Ovary (tissue), 9 donors: ENCODE data around the gene SFI1. TPM values are rescaled to one million over a fixed set of nuclear protein-coding genes. Genes with fewer than 3 reads are reported as not detected.

Experiments used
- DNase-seq, 5 donors: peaks; one replicate each; pipeline ENCODE4 v3.0.0-alpha.2; 2019 to 2020
- H3K27ac ChIP-seq, 2 donors: fragments of 200-600 bp; one replicate each; pipeline versions ENCODE4 v1.5.1 to v1.8.0; 2019 to 2022
- H3K27me3 ChIP-seq: fragments of 200-600 bp; one replicate; pipeline ENCODE4 v1.8.0; 2022
- H3K36me3 ChIP-seq: fragments of 200-600 bp; sonication (generic); one replicate; pipeline ENCODE4 v1.5.1; 2019
- H3K4me1 ChIP-seq: one replicate; pipeline ENCODE4 v1.8.1; 2013; ENCODE audit warnings: mild to moderate bottlenecking, moderate library complexity; ENCODE audit not compliant: insufficient read depth
- H3K4me3 ChIP-seq: fragments of 200-600 bp; sonication (generic); one replicate; pipeline ENCODE4 v1.5.1; 2017
- H3K9me3 ChIP-seq, 2 donors: fragments of 200-600 bp in 1 of 2; sonication (generic) in 1 of 2; one replicate each; pipeline versions ENCODE4 v1.5.1 to v1.8.1; 2013 to 2019; ENCODE audit warnings: mild to moderate bottlenecking in 1 of 2, moderate library complexity in 1 of 2
- EP300 ChIP-seq: sonication (generic); formaldehyde crosslinking; IDR thresholded peaks from one replicate; pipeline ENCODE4 v1.6.1; 2017; ENCODE audit warnings: antibody characterized with exemption
- POLR2A ChIP-seq: fragments of 450-650 bp; IDR thresholded peaks from one replicate; pipeline ENCODE4 v1.6.1; 2017; ENCODE audit warnings: antibody characterized with exemption, mild to moderate bottlenecking, moderate library complexity
- WGBS, 3 donors: extraction: QIAGEN DNeasy Blood & Tissue Kit in 1 of 3; methylation state at CpG; one replicate each; pipeline versions ENCODE4 v1.1.5 to v1.1.7; 2013 to 2017; 5-methylcytosine and 5-hydroxymethylcytosine counted together
- intact Hi-C, 4 donors: fragments of 100-400 bp; cut with DNase I; formaldehyde crosslinking; loops; one replicate each; pipeline versions ENCODE4 v1.11.0 to v1.15.1; 2022 to 2023
- polyA plus RNA-seq, 2 donors: library from polyadenylated mRNA; stranded (reverse); fragments of 200-250 nt in 1 of 2; fragments of 350-450 nt in 1 of 2; fragmentation: Illumina TruSeq in 1 of 2; extraction: RNeasy Lipid Tissue Mini Kit (QIAGEN cat#74804) in 1 of 2; gene quantifications; one replicate each; pipeline ENCODE4 v1.2.3, GENCODE V29; 2013 to 2014
- total RNA-seq, 7 donors: library from RNA; depleted of rRNA in 2 of 7; stranded (reverse); fragments of >200 nt in 2 of 7; fragmentation: NEBNext Ultra II Directional in 3 of 7; extraction: Animal tissue kit (Norgen Biotek cat#: 25700) in 3 of 7; gene quantifications; one replicate each; pipeline versions ENCODE4 v1.1.0 to v1.2.4, GENCODE V29; 2016 to 2023
- TF ChIP-seq, protein P1 (sequence below), 3 donors: fragments of 450-650 bp in 2 of 3; fragments of 200-600 bp in 1 of 3; IDR thresholded peaks; one replicate each; pipeline versions ENCODE4 v1.5.1 to v1.8.0; 2016 to 2022; ENCODE audit warnings: antibody characterized with exemption in 3 of 3, mild to moderate bottlenecking in 1 of 3
- donor health status: DM: no; HTN: no; CAD: no; lungs with moderate emphysema.
- donor health status: DM: no; HTN: no; CAD: no.
- donor health status: Bipolar disorder and iron deficiency.
- donor health status: DM: yes; HTN: yes; CAD: no.
- donor health status: DM: no; HTN: no; CAD: no.
- donor health status: DM: yes; HTN: yes; CAD: no.

SFI1 gene
- total and polyA plus RNA-seq, 9 donors = 10.8 to 33.9 (median 25.2) TPM

GRCh38 chr22:31623592-31624304 lies 127.4 kb downstream of the SFI1 start:
- intact Hi-C loops = no loop called here
- H3K27ac ChIP-seq = peak overlapping the region in 1 of 2 donors; percentile 3
- H3K36me3 ChIP-seq = no peaks in the 10 kb centered on the region
- TF ChIP-seq EP300 (no peak), POLR2A (no peak)
- TF ChIP-seq, protein P1, sequence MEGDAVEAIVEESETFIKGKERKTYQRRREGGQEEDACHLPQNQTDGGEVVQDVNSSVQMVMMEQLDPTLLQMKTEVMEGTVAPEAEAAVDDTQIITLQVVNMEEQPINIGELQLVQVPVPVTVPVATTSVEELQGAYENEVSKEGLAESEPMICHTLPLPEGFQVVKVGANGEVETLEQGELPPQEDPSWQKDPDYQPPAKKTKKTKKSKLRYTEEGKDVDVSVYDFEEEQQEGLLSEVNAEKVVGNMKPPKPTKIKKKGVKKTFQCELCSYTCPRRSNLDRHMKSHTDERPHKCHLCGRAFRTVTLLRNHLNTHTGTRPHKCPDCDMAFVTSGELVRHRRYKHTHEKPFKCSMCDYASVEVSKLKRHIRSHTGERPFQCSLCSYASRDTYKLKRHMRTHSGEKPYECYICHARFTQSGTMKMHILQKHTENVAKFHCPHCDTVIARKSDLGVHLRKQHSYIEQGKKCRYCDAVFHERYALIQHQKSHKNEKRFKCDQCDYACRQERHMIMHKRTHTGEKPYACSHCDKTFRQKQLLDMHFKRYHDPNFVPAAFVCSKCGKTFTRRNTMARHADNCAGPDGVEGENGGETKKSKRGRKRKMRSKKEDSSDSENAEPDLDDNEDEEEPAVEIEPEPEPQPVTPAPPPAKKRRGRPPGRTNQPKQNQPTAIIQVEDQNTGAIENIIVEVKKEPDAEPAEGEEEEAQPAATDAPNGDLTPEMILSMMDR (IDR thresholded peaks at IDR 0.05) = no peak
- H3K27me3 ChIP-seq = no peaks in the 10 kb centered on the region
- no peaks in the 10 kb centered on the region for H3K9me3 ChIP-seq
- WGBS, 3 donors = 88 to 94% (median 90%) methylated on average over 18 of the region's 18 CpGs
- peak in 1 of 5 donors; percentile 37 for DNase-seq
- no peak overlapping the region for H3K4me3 ChIP-seq
- H3K4me1 ChIP-seq = peaks cover 24% of the 10 kb centered on the region

- H3K27me3 ChIP-seq = no peaks in the 10 kb centered on the region
- no peaks in the 10 kb centered on the region for H3K36me3 ChIP-seq
- H3K9me3 ChIP-seq = no peaks in the 10 kb centered on the region
- WGBS, 3 donors = 74 to 89% (median 87%) methylated on average over 6 to 7 of the region's 7 CpGs
- H3K4me3 ChIP-seq = peak overlapping the region; percentile 11
- peaks cover 35% of the 10 kb centered on the region for H3K4me1 ChIP-seq
- H3K27ac ChIP-seq = peak overlapping the region in 1 of 2 donors; percentile 66
- intact Hi-C loops = loop anchor here in 1 of 4 donors (5.0 kb wide), 1 partner anchor 63 kb away; no protein-coding TSS in a partner anchor
- TF ChIP-seq EP300 = no peak
- TF ChIP-seq, protein P1 (IDR thresholded peaks at IDR 0.05) = no peak
- DNase-seq = no peak
Observed at GRCh38 chr22:31625257-31625640, 128.9 kb downstream of the SFI1 start.

DNA sequence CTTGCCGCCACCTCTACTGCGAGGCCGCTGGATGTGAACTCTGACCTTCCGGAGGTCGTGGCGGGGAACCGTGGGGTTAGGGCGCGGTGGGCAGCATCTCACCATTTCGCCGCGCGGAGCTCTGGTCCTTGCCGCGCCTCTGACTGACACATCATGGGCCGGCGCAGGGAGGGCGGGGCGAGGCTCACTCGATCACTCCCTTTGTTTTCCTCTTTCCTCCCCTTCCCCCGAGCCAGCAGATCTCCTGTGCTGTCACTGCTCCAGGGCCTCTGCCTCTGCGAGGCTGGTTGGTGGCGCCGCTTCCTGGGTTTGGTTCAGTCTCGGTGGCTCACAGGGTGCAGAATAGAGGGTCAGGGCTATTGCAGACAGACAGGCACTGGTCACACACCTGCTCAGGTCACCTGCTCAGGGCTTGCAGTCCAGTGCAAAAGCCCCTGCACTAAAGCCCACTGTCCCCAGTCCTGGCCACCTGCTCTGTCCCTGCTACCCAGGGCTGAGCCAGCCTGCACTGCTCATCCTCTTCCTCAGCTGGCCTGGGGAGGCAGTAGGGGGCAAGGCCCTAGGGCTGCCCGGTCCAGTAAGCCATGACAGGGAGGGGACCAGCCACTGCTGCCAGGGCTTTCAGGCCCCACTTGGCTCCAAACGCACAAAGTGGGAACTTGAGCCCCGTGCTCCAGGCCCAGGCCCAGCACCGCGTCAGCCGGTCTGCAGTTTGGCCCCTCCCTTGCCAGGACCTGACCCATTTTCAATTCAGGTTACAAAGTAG lies 129.5 kb downstream of the SFI1 start:
- TF ChIP-seq, protein P1 (IDR thresholded peaks at IDR 0.05) = no peak
- TF ChIP-seq POLR2A (no peak), EP300 (no peak)
- Histone ChIP-seq H3K4me3 (peak overlapping the region; percentile 11), H3K4me1 (peaks cover 35% of the 10 kb centered on the region), H3K36me3 (no peaks in the 10 kb centered on the region), H3K9me3 (no peaks in the 10 kb centered on the region), H3K27ac (peak overlapping the region in 1 of 2 donors; percentile 66), H3K27me3 (no peaks in the 10 kb centered on the region)
- intact Hi-C loops = loop anchor here in 1 of 4 donors (5.0 kb wide), 1 partner anchor 64 kb away; no protein-coding TSS in a partner anchor
- DNase-seq = peak; percentile 44 to 67 (median 60)
- WGBS, 3 donors = 14 to 47% (median 46%) methylated on average over 29 to 31 of the region's 31 CpGs

DNA sequence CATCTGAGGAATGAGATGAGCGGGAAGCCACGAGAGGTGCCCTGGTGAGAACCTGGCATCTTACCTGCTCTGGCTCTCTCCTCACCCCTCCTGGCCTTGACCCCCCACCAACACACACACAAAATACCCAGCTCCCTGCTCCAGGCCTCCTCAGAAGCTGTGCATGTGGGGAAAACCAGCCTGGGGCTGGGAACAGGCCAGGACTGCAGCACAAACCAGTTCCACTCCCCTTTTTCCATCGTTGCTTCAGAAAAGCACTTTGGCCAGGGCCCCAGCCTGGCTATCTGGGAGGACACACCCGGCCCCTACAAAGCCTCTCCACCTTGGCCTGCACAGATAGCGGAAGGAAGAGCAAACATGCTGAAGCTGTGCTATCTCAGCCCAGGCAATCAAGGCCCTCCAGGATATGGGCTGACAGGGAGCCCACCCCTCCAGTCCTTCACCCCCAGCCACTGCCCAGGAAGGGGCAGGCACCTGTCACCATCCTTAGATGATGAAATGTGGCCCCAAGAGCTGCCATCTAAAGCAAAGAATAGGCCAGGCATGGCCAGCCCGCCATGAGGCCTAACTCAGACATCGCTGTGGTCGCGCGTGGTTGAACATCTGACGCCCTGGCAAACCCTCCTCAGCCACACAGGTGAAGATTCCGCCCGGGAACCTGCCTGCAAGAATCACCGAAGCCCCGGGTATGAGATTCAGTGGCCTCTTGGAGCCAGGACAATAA lies 130.3 kb downstream of the SFI1 start:
- H3K27ac ChIP-seq = peak overlapping the region in 1 of 2 donors; percentile 66
- no peak overlapping the region for H3K4me3 ChIP-seq
- DNase-seq = peak; percentile 57 to 72 (median 62)
- no peaks in the 10 kb centered on the region for H3K9me3 ChIP-seq
- 64 to 72% (median 71%) methylated on average over 15 of the region's 15 CpGs for WGBS, 3 donors
- intact Hi-C loops = loop anchor here in 1 of 4 donors (5.0 kb wide), 1 partner anchor 64 kb away; no protein-coding TSS in a partner anchor
- no peak for TF ChIP-seq POLR2A
- H3K4me1 ChIP-seq = peaks cover 40% of the 10 kb centered on the region
- H3K27me3 ChIP-seq = no peaks in the 10 kb centered on the region
- no peaks in the 10 kb centered on the region for H3K36me3 ChIP-seq
